IMR-90 (cell line): ENCODE results near the gene CAMTA1. TPM values are rescaled to one million over a fixed set of nuclear protein-coding genes. Genes with fewer than 3 reads are reported as not detected.

Experiments used
- ATAC-seq: fragments of 200-7000 bp; cut with Tn5 transposase; 2 replicates; pipeline ENCODE4 v1.9.1; 2020; ENCODE audit warnings: low read depth, mild to moderate bottlenecking, moderate library complexity
- BruUV-seq: library from RNA; stranded (reverse); fragments of 400-500 nt; replicated peaks from 2 replicates; lab custom pipeline; 2021; lab: Mats Ljungman, UMichigan
- CTCF ChIA-PET: fragments of 300-600 bp; formaldehyde crosslinking; extraction: SDS; loops from one replicate; lab custom pipeline; 2021; ENCODE audit warnings: antibody characterized with exemption; lab: Yijun Ruan, JAX
- POLR2A ChIA-PET: fragments of 300-600 bp; sonication (Branson Sonifier 250); formaldehyde crosslinking; loops from one replicate; lab custom pipeline; 2022; ENCODE audit warnings: antibody characterized with exemption; ENCODE audit not compliant: unreplicated experiment; lab: Charles Lee
- DNase-seq: peaks from one replicate; pipeline ENCODE4 v3.0.0; 2013
- H2AFZ ChIP-seq: replicated peaks from 2 replicates; pipeline ENCODE3; 2013; ENCODE audit warnings: low read length, mild to moderate bottlenecking; ENCODE audit not compliant: poor library complexity
- H2AK5ac ChIP-seq: 2 replicates; pipeline ENCODE4 v1.6.1; 2013; ENCODE audit warnings: low read depth, low read length, inconsistent platforms
- H2AK9ac ChIP-seq: replicated peaks from 2 replicates; pipeline ENCODE3; 2013; ENCODE audit warnings: mild to moderate bottlenecking, low read depth, low read length, moderate library complexity; ENCODE audit not compliant: poor library complexity
- H2BK120ac ChIP-seq: 2 replicates; pipeline ENCODE4 v1.6.1; 2013; ENCODE audit warnings: low read depth, low read length, inconsistent platforms
- H2BK15ac ChIP-seq: 3 replicates; pipeline ENCODE4 v1.6.1; 2013; ENCODE audit warnings: low read depth, low read length, inconsistent platforms
- H2BK20ac ChIP-seq: 2 replicates; pipeline ENCODE4 v1.6.1; 2013; ENCODE audit warnings: low read depth, mild to moderate bottlenecking, inconsistent platforms, low read length, moderate library complexity
- H2BK5ac ChIP-seq: 2 replicates; pipeline ENCODE4 v1.6.1; 2013; ENCODE audit warnings: mild to moderate bottlenecking, low read depth, low read length, inconsistent platforms; ENCODE audit not compliant: poor library complexity, severe bottlenecking
- H3K14ac ChIP-seq: replicated peaks from 2 replicates; pipeline ENCODE4 v1.6.1; 2013; ENCODE audit warnings: low read depth, low read length, inconsistent platforms
- H3K18ac ChIP-seq: 2 replicates; pipeline ENCODE4 v1.6.1; 2013; ENCODE audit warnings: low read depth, low read length, control low read depth
- H3K23ac ChIP-seq: 2 replicates; pipeline ENCODE4 v1.6.1; 2013; ENCODE audit warnings: low read depth, low read length, inconsistent platforms
- H3K27ac ChIP-seq: 2 replicates; pipeline ENCODE4 v1.5.1; 2013; ENCODE audit warnings: mild to moderate bottlenecking, control low read depth, low read length; ENCODE audit not compliant: insufficient read depth
- H3K27me3 ChIP-seq: 2 replicates; pipeline ENCODE4 v1.6.1; 2013; ENCODE audit warnings: low read length; ENCODE audit not compliant: control insufficient read depth, insufficient read depth
- H3K36me3 ChIP-seq: 2 replicates; pipeline ENCODE4 v1.6.1; 2013; ENCODE audit warnings: low read length, mixed read lengths; ENCODE audit not compliant: control insufficient read depth, insufficient read depth
- H3K4ac ChIP-seq: 2 replicates; pipeline ENCODE4 v1.6.1; 2013; ENCODE audit warnings: low read depth, low read length, inconsistent platforms
- H3K4me1 ChIP-seq: 2 replicates; pipeline ENCODE4 v1.6.1; 2013; ENCODE audit warnings: low read length, mixed read lengths; ENCODE audit not compliant: control insufficient read depth, insufficient read depth
- H3K4me2 ChIP-seq: 2 replicates; pipeline ENCODE4 v1.6.1; 2013; ENCODE audit warnings: low read depth, mild to moderate bottlenecking, control low read depth, low read length, moderate library complexity
- H3K4me3 ChIP-seq: 2 replicates; pipeline ENCODE4 v1.5.1; 2013; ENCODE audit warnings: low read depth, mild to moderate bottlenecking, control low read depth, low read length, moderate library complexity; ENCODE audit not compliant: insufficient read depth
- H3K56ac ChIP-seq: 2 replicates; pipeline ENCODE4 v1.6.1; 2013; ENCODE audit warnings: low read length, inconsistent platforms; ENCODE audit not compliant: insufficient read depth; ENCODE audit errors: extremely low read depth
- H3K79me1 ChIP-seq, 2 experiments: 2 replicates each; pipeline ENCODE4 v1.6.1; 2013; ENCODE audit warnings: low read length in 2 of 2, inconsistent platforms in 1 of 2, low read depth in 1 of 2
- H3K9ac ChIP-seq: 2 replicates; pipeline ENCODE4 v1.6.1; 2013; ENCODE audit warnings: low read depth, low read length, control low read depth
- H3K9me1 ChIP-seq: 2 replicates; pipeline ENCODE4 v1.6.1; 2013; ENCODE audit warnings: low read length, inconsistent platforms; ENCODE audit not compliant: insufficient read depth
- H3K9me3 ChIP-seq: 2 replicates; pipeline ENCODE4 v1.6.1; 2013; ENCODE audit warnings: low read length; ENCODE audit not compliant: control insufficient read depth, insufficient read depth
- H4K20me1 ChIP-seq: 2 replicates; pipeline ENCODE4 v1.6.1; 2013; ENCODE audit warnings: low read length, inconsistent platforms; ENCODE audit not compliant: insufficient read depth
- H4K5ac ChIP-seq: 2 replicates; pipeline ENCODE4 v1.6.1; 2013; ENCODE audit warnings: mild to moderate bottlenecking, low read depth, low read length, control low read depth
- H4K8ac ChIP-seq, 2 experiments: 2 replicates each; pipeline ENCODE4 v1.6.1; 2013; ENCODE audit warnings: low read depth in 2 of 2, low read length in 2 of 2, control low read depth in 1 of 2, inconsistent platforms in 1 of 2
- H4K91ac ChIP-seq: 2 replicates; pipeline ENCODE4 v1.6.1; 2013; ENCODE audit warnings: low read depth, low read length, inconsistent platforms; ENCODE audit not compliant: insufficient read depth
- CEBPB ChIP-seq: IDR thresholded peaks from 2 replicates; pipeline ENCODE4 v1.6.1; 2012; ENCODE audit warnings: low read depth, low read length, improper control_type of control experiment
- CHD1 ChIP-seq: IDR thresholded peaks from 2 replicates; pipeline ENCODE4 v1.6.1; 2012; ENCODE audit warnings: low read depth, low read length, improper control_type of control experiment
- ELK1 ChIP-seq: fragments of 150-350 bp; IDR thresholded peaks from 2 replicates; pipeline ENCODE4 v1.6.1; 2016; ENCODE audit warnings: low read depth, mild to moderate bottlenecking, low read length, moderate library complexity, borderline replicate concordance
- FOS ChIP-seq: fragments of 150-350 bp; IDR thresholded peaks from 2 replicates; pipeline ENCODE4 v1.6.1; 2016; ENCODE audit warnings: low read depth, low read length
- MAFK ChIP-seq: IDR thresholded peaks from 2 replicates; pipeline ENCODE4 v1.6.1; 2012; ENCODE audit warnings: low read depth, low read length, improper control_type of control experiment
- MAZ ChIP-seq: IDR thresholded peaks from 2 replicates; pipeline ENCODE4 v1.6.1; 2012; ENCODE audit warnings: low read depth, mild to moderate bottlenecking, low read length, improper control_type of control experiment, moderate library complexity, borderline replicate concordance
- MXI1 ChIP-seq: IDR thresholded peaks from 2 replicates; pipeline ENCODE4 v1.6.1; 2012; ENCODE audit warnings: low read depth, mild to moderate bottlenecking, low read length, moderate library complexity, borderline replicate concordance
- NFE2L2 ChIP-seq: fragments of 150-350 bp; IDR thresholded peaks from 2 replicates; pipeline ENCODE4 v1.6.1; 2016; ENCODE audit warnings: low read depth, mild to moderate bottlenecking, low read length
- POLR2A ChIP-seq: IDR thresholded peaks from 2 replicates; pipeline ENCODE4 v1.6.1; 2012; ENCODE audit warnings: mild to moderate bottlenecking, low read depth, low read length
- RAD21 ChIP-seq: IDR thresholded peaks from 2 replicates; pipeline ENCODE4 v1.6.1; 2012; ENCODE audit warnings: low read length, improper control_type of control experiment
- RCOR1 ChIP-seq: IDR thresholded peaks from 2 replicates; pipeline ENCODE4 v1.6.1; 2012; ENCODE audit warnings: mild to moderate bottlenecking, low read length, improper control_type of control experiment; ENCODE audit not compliant: insufficient replicate concordance
- SMC3 ChIP-seq: fragments of 150-350 bp; IDR thresholded peaks from 2 replicates; pipeline ENCODE4 v1.6.1; 2016; ENCODE audit warnings: low read depth, mild to moderate bottlenecking, antibody characterized with exemption, low read length, moderate library complexity
- USF2 ChIP-seq: fragments of 150-350 bp; IDR thresholded peaks from 2 replicates; pipeline ENCODE4 v1.6.1; 2017; ENCODE audit warnings: mild to moderate bottlenecking, antibody characterized with exemption, low read length, low read depth
- WGBS, 2 experiments: methylation state at CpG; one replicate each; pipeline versions ENCODE4 v1.1.5 to v1.1.7; 2013; ENCODE audit warnings: missing lambda C conversion rate in 2 of 2; ENCODE audit not compliant: insufficient read length in 1 of 2; ENCODE audit errors: extremely low coverage in 2 of 2; 5-methylcytosine and 5-hydroxymethylcytosine counted together
- dilution Hi-C: fragments of 300-500 bp; cut with HindIII; formaldehyde crosslinking; loops from one replicate; pipeline ENCODE4 v1.14.3; 2018; ENCODE audit warnings: low sequenced_read_pairs; ENCODE audit not compliant: unreplicated experiment
- in situ Hi-C: fragments of 300-500 bp; cut with MboI; formaldehyde crosslinking; loops from 3 replicates; pipeline ENCODE4 v1.14.3; 2019; ENCODE audit warnings: low sequenced_read_pairs, inconsistent platforms, mixed read lengths
- intact Hi-C: fragments of 100-400 bp; cut with micrococcal nuclease; formaldehyde crosslinking; loops from 2 replicates; pipeline ENCODE4 v1.10.0; 2022
- polyA plus RNA-seq, 3 experiments: library from polyadenylated mRNA; depleted of rRNA; stranded (reverse); fragments of >200 nt; gene quantifications; 2 replicates each; pipeline ENCODE4 v1.2.3, GENCODE V29; 2012; ENCODE audit warnings: low replicate concordance in 1 of 3
- total RNA-seq: library from RNA; depleted of rRNA; stranded (reverse); fragments of >200 nt; gene quantifications from 2 replicates; pipeline ENCODE4 v1.2.3, GENCODE V29; 2012

The CAMTA1 gene
- total and polyA plus RNA-seq, 2 of the 4 experiments (the other 2 are of a cell fraction) = 35.5 to 74.3 TPM

GRCh38 chr1:7511381-7511780 is 726.1 kb downstream of the CAMTA1 start:
- Histone ChIP-seq H3K4me1 (peaks cover 5% of the 10 kb centered on the region; the same call in 1 of the 2 replicates), H3K27me3 (no peaks in the 10 kb centered on the region), H2AK5ac (no peak overlapping the region), H4K8ac (no peak overlapping the region), H3K56ac (no peak overlapping the region), H3K27ac (no peak overlapping the region), H2BK15ac (no peak overlapping the region), H3K9ac (no peak overlapping the region), H3K36me3 (no peaks in the 10 kb centered on the region), H3K23ac (no peak overlapping the region), H2AFZ (no peak overlapping the region), H2BK20ac (no peak overlapping the region), H3K4ac (no peak overlapping the region), H3K4me2 (no peak overlapping the region), H3K14ac (no peak overlapping the region), H2AK9ac (no peak overlapping the region), H3K9me3 (no peaks in the 10 kb centered on the region), H2BK120ac (no peak overlapping the region), H3K18ac (no peak overlapping the region), H3K9me1 (no peaks in the 10 kb centered on the region), H3K4me3 (no peak overlapping the region), H4K91ac (no peak overlapping the region), H2BK5ac (no peak overlapping the region), H4K20me1 (no peaks in the 10 kb centered on the region), H3K79me1 (no peaks in the 10 kb centered on the region), H4K5ac (no peak overlapping the region)
- intact Hi-C loops = no loop called here
- TF ChIP-seq USF2 (no peak), FOS (no peak), NFE2L2 (no peak), CHD1 (no peak), ELK1 (no peak), MXI1 (no peak), POLR2A (no peak), RAD21 (no peak), RCOR1 (no peak), MAFK (no peak), SMC3 (no peak), CEBPB (no peak), MAZ (no peak)
- no peak for DNase-seq
- POLR2A ChIA-PET = no interaction called here
- dilution Hi-C loops = no loop called here
- CTCF ChIA-PET = no interaction called here
- 0% methylated on average over 1 of the region's 2 CpGs; no CpG with 5 or more reads in 1 of the 2 experiments for WGBS, 2 experiments
- no TSS peak for BruUV-seq
- in situ Hi-C loops = no loop called here
- ATAC-seq = no peak
